Brain microvascular endothelial cell (primary cell): Measurements from ENCODE around the gene SEPTIN14.
"Not testable (repeated sequence)": the region's sequence is repeated elsewhere in the genome, so short reads cannot be mapped to it uniquely, and the experiment has no call there.

Source experiments
- DNase-seq: peaks from one replicate; pipeline ENCODE4 v3.0.0-alpha.2; 2020
- H3K27ac ChIP-seq: fragments of 250-450 bp; sonication (Bioruptor Pico); 2 replicates; pipeline ENCODE4 v1.5.1; 2020; ENCODE audit warnings: mild to moderate bottlenecking, moderate library complexity
- H3K27me3 ChIP-seq: fragments of 250-450 bp; sonication (Bioruptor Pico); replicated peaks from 2 replicates; pipeline ENCODE4 v1.5.1; 2020; ENCODE audit warnings: mild to moderate bottlenecking
- H3K36me3 ChIP-seq: fragments of 250-450 bp; sonication (Bioruptor Pico); replicated peaks from 2 replicates; pipeline ENCODE4 v1.5.1; 2020; ENCODE audit warnings: mild to moderate bottlenecking
- H3K4me3 ChIP-seq: 2 replicates; pipeline ENCODE4 v1.5.1; 2011; ENCODE audit warnings: low read depth, mild to moderate bottlenecking, control low read depth, low read length, moderate library complexity
- CTCF ChIP-seq: IDR thresholded peaks from 2 replicates; pipeline ENCODE4 v1.5.1; 2011; ENCODE audit warnings: low read depth, mild to moderate bottlenecking, moderate library complexity, low read length, control low read depth, inconsistent platforms; ENCODE audit errors: missing control alignments
- in situ Hi-C: cut with HindIII; loops from 2 replicates; pipeline ENCODE4 v1.10.0; 2017; ENCODE audit warnings: low sequenced_read_pairs, low pct_ligation_motif_present

The SEPTIN14 gene

GRCh38 chr7:55774327-55775050 is 88.1 kb downstream of the SEPTIN14 start:
- no peaks in the 10 kb centered on the region for H3K27me3 ChIP-seq
- no peaks in the 10 kb centered on the region for H3K36me3 ChIP-seq
- no peak overlapping the region for H3K4me3 ChIP-seq
- in situ Hi-C loops, result no loop called here
- TF ChIP-seq CTCF, result no peak
- DNase-seq, result no peak
- no peak overlapping the region for H3K27ac ChIP-seq

- in situ Hi-C loops, result no loop called here
- H3K4me3 ChIP-seq, result no peak overlapping the region
- TF ChIP-seq CTCF, result no peak
These were observed 91.8 kb downstream of the SEPTIN14 start for GRCh38 chr7:55770778-55771177.

GRCh38 chr7:55753274-55753862 is 109.2 kb downstream of the SEPTIN14 start:
- H3K36me3 ChIP-seq, H3K27ac ChIP-seq, in situ Hi-C loops, H3K4me3 ChIP-seq, DNase-seq, H3K27me3 ChIP-seq: not testable (repeated sequence)

More at GRCh38 chr7:55770778-55771177, 91.8 kb downstream of the SEPTIN14 start:
- no peaks in the 10 kb centered on the region for H3K36me3 ChIP-seq
- no peak overlapping the region for H3K27ac ChIP-seq
- no peaks in the 10 kb centered on the region for H3K27me3 ChIP-seq
- no peak for DNase-seq

- H3K27ac ChIP-seq, in situ Hi-C loops, DNase-seq, H3K27me3 ChIP-seq, H3K4me3 ChIP-seq, H3K36me3 ChIP-seq: not testable (repeated sequence)
These were observed 117.8 kb downstream of the SEPTIN14 start for GRCh38 chr7:55744706-55745105.
